Hippocampal formation (tissue), 2 donors: ENCODE data around the gene ARHGAP19.
"Not testable (repeated sequence)": the region's sequence is repeated elsewhere in the genome, so short reads cannot be mapped to it uniquely, and the experiment has no call there.

Experiments
- DNase-seq, 2 donors: peaks; one replicate each; lab custom pipeline; 2025; lab: John Stamatoyannopoulos, UW

The ARHGAP19 gene

DNA sequence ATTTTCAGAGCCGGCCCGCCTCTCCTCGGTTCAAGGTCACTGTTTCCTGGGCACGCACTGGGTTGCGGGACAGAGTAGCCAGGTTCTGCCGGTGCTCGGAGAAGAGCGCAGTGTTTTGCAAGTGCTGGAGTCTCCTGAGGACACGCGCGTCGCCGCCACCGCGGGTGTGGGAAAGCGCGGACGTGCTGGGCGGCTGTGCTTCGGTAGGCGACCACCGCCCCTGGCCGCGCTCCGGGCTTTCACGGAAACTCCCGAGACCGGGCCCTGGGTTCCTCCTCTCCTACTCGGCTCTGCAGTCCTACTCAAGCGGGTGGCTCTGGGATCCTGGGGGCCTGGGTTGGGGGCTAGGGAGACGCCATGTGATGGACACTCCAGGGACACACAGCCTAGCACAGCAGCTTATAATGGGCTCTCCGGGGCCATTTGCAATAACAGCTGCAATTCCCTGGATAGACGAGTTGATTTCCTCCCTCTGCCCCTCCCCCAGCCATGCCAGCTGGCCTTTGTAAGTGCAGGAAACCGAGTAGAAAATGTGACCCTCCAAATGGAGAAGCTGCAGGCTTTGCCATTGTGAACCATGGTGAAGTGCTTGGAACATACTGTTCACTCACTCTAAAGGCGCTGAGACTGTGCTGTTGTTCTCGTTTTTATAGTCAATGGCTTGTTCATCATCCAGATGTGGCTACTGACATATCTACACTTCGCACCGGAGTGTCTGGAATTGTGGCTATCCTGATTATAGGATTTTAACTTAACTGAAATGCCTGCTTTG, 28.8 kb upstream of the ARHGAP19 start:
- DNase-seq, result peak in 1 of 2 donors; percentile 49

- no peak for DNase-seq
Measured at GRCh38 chr10:97320480-97321031, 28.1 kb upstream of the ARHGAP19 start.

- peak in 1 of 2 donors; percentile 49 for DNase-seq
Measured at GRCh38 chr10:97319671-97320479, 27.4 kb upstream of the ARHGAP19 start.

GRCh38 chr10:97318772-97319651, 26.6 kb upstream of the ARHGAP19 start, which contains the start of gene FRAT1:
Gene FRAT1, plus strand, starts transcription at chr10:97319271. Its CDS starts 183 bp downstream, at chr10:97319454.
- peak; percentile 84 to 87 for DNase-seq

DNA sequence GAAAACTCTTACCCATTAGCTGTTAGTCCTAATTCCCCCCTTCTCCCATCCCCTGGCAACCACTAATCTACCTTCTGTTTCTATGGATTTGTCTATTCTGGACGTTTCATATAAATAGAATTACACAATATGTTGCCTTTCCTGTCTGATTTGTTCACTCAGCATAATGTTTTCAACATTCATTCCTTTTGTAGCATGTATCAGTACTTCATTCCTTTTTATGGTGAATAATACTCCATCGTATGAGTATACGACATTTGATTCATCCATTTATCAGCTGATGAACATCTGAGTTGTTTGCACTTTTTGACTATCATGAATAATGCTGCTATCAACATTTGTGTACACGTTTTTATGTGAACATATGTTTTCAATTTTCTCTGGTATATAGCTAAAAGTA, 22.2 kb upstream of the ARHGAP19 start:
- DNase-seq, result no peak

DNA sequence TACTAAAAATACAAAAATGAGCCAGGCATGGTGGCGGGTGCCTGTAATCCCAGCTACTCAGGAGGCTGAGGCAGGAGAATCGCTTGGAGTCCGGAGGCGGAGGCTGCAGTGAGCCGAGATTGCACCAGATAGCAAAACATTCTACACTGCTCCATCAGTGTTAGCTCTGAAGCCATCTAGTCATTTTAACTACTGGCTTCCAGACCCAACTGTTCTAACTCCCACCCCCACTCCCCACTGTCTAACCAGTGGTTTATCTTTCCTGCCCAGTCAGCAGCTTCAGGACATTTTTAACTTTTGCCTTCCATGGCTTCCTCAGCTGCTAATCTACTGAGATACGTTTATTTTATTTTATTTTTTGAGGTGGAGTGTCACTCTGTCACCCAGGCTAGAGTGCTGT, 20.5 kb upstream of the ARHGAP19 start:
- DNase-seq, result no peak

- no peak for DNase-seq
Measured at GRCh38 chr10:97311111-97311626, 18.7 kb upstream of the ARHGAP19 start.

GRCh38 chr10:97307866-97308780, 15.7 kb upstream of the ARHGAP19 start:
- no peak for DNase-seq

DNA sequence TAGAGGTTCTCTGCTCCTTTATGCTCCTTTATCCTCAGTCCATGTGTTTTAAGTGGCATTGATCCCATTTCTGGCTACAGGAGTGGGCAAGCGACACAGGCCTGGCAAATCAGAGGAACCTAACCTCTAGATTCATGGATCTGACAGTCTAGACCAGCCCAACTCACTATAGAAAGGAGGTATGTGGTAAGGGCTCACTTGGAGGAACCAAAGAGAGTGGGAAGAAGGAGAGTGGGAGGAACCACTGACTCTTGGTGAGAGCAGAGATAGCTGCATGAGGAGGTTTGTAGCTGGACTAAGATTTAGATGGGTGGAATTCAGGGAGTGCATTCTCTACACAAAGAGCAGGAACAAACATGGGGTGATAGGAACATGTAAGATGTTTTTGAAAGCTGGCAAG, 15.0 kb upstream of the ARHGAP19 start:
- no peak for DNase-seq

DNA sequence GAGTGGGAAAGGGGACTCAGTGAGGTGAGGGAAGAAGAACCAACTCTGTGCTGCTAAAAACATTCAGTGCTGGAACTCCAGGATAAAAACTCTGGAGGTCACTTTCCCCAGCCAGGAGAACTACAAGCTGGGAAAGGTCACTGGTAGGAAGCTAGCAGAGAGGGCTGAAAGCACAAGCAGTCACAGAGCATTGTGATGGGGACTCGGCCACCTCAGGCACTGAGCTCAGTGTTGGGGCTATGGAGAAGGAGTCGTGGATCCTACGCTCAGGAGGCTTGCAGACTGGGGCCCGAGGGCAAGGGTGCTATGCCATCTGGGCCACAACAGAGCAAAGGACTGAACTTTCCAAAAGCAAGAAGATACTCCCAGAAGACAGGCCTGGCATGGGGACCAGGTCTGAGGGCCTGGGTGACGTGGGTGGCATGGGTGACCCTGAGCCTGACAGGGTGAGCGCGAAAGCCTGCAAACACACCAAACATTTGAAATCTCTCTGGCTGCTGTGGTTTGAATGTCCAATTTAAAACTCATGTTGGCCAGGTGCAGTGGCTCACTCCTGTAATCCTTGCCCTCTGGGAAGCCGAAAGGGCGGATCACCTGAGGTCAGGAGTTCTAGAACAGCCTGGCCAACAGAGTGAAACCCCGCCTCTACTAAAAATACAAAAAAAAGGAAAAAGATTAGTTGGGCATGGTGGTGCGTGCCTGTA, 9.8 kb upstream of the ARHGAP19 start:
- no peak for DNase-seq

GRCh38 chr10:97300980-97301379, 8.5 kb upstream of the ARHGAP19 start:
- DNase-seq, result no peak

GRCh38 chr10:97298223-97298571, 5.8 kb upstream of the ARHGAP19 start:
- DNase-seq, result no peak

GRCh38 chr10:97297556-97298222, 5.3 kb upstream of the ARHGAP19 start:
- DNase-seq, result no peak

DNA sequence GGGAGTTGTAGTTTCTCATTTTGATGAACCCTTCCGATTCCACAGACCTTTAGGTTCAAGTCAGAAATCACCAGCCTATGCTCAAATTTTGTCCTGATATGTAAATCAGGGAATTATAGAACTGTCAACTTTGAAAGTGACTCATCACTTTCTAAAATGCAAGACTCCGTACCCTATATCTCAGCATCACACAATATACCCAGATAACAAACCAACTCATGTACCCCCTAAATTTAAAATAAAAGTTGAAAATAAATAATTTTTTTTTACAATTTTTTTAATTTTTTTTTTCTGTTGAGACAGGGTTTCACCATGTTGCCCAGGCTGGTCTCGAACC, 393 bp upstream of the ARHGAP19 start:
- no peak for DNase-seq

DNA sequence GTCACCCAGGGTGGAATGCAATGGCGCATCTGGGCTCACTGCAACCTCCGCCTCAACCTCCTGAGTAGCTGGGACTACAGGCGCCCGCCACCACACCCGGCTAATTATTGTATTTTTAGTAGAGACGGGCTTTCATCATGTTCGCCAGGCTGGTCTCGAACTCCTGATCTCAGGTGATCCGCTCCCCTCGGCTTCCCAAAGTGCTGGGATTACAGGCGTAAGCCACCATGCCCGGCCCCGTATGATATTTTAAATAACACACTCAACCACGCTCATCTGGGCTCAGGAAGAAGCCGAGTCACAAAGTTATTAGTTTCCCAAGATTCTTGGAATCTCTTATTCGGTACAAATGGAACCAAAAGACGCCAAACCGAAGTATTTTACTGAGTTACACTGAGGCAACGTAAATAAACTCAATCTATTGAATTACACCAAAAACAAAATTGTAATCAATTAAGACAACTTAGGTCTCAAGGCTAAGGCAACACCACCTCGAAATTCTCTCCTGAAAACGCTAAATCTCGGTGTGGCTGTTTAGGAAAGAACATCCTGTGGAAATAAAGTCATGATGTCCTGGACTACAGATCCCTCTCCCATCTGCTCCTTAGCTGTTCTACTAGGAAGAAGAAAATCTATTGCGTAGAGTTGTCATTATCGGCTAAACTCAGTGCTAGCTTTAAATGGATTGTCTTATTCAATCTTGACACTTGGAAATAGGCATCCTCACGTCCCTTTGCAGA, 910 bp downstream of the ARHGAP19 start:
- DNase-seq, result no peak

GRCh38 chr10:97290576-97291356, 1.7 kb downstream of the ARHGAP19 start:
- not testable (repeated sequence) for DNase-seq

DNA sequence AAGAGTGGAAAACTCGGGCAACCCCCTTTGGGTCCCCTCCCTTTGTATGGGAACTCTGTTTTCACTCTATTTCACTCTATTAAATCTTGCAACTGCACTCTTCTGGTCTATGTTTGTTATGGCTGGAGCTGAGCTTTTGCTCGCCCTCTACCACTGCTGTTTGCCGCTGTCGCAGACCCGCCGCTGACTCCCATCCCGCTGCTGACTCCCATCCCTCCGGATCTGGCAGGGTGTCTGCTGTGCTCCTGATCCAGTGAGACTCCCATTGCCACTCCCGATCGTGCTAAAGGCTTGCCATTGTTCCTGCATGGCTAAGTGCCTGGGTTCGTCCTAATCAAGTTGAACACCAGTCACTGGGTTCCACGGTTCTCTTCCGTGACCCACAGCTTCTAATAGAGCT, 2.4 kb downstream of the ARHGAP19 start:
- not testable (repeated sequence) for DNase-seq

DNA sequence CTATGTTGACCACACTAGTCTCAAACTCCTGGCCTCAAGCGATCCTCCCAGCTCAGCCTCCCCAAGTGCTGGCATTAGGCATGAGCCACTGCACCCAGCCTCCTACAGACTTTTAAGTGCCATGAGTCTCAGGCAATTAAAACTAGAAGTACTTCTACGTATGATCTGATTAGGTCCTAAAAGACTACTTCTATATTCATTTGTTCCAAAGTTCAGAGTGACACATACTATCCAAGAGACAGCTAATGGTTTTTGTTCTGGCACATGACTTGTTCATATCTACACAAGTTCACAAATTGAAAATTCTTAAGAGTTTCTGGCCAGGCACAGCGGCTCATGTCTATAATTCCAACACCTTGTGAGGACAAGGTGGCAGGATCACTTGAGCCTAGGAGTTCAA, 11.7 kb downstream of the ARHGAP19 start:
- no peak for DNase-seq
